K562 (cell line): Measurements from ENCODE around the gene PTP4A2. TPM values are rescaled to one million over a fixed set of nuclear protein-coding genes. Genes with fewer than 3 reads are reported as not detected.

ENCODE experiments used
- CBFA2T3 ChIP-seq: fragments of 450-650 bp; IDR thresholded peaks from 2 replicates; pipeline ENCODE4 v1.6.1; 2017
- CHD1 ChIP-seq: fragments of 200-600 bp; sonication (generic); IDR thresholded peaks from one replicate; pipeline ENCODE4 v1.6.1; 2012; ENCODE audit warnings: mild to moderate bottlenecking, moderate library complexity, low read length, inconsistent platforms
- KDM1A ChIP-seq, 2 experiments: fragments of 450-650 bp; IDR thresholded peaks; 2 replicates each; pipeline ENCODE4 v1.6.1; 2016; ENCODE audit warnings: mild to moderate bottlenecking in 2 of 2
- KLF13 ChIP-seq: fragments of 450-650 bp; IDR thresholded peaks from 2 replicates; pipeline ENCODE4 v1.6.1; 2016; ENCODE audit warnings: missing genetic modification characterization, low read depth, mild to moderate bottlenecking, missing compliant biosample characterization, moderate library complexity, borderline replicate concordance
- NFIX ChIP-seq: fragments of 250-450 bp; sonication (Bioruptor Pico); IDR thresholded peaks from 2 replicates; pipeline ENCODE4 v1.4.0; 2020; ENCODE audit warnings: low read depth, mild to moderate bottlenecking, moderate library complexity
- NR2C1 ChIP-seq, 2 experiments: fragments of 450-650 bp; IDR thresholded peaks; 2 replicates each; pipeline ENCODE4 v1.6.1; 2017; ENCODE audit warnings: mild to moderate bottlenecking in 2 of 2, antibody characterized with exemption in 1 of 2, inconsistent platforms in 1 of 2, missing compliant biosample characterization in 1 of 2, missing genetic modification characterization in 1 of 2
- NR2F6 ChIP-seq: fragments of 450-650 bp; formaldehyde crosslinking; IDR thresholded peaks from 2 replicates; pipeline ENCODE4 v1.4.0; 2020; ENCODE audit warnings: mild to moderate bottlenecking
- SMAD4 ChIP-seq: fragments of 250-450 bp; sonication (Bioruptor Pico); conservative IDR thresholded peaks from 2 replicates; pipeline ENCODE4 v1.8.0; 2021; ENCODE audit warnings: inconsistent platforms, mild to moderate bottlenecking, moderate library complexity
- TAF1 ChIP-seq: IDR thresholded peaks from 2 replicates; pipeline ENCODE4 v1.6.1; 2011; ENCODE audit warnings: mild to moderate bottlenecking, low read length, moderate library complexity; ENCODE audit not compliant: insufficient read depth, control insufficient read depth, severe bottlenecking; ENCODE audit errors: extremely low read depth
- TCF7 ChIP-seq: sonication (generic); IDR thresholded peaks from 2 replicates; pipeline ENCODE4 v1.6.1; 2016; ENCODE audit warnings: antibody characterized with exemption, borderline replicate concordance
- ZEB2 ChIP-seq: fragments of 450-650 bp; IDR thresholded peaks from 2 replicates; pipeline ENCODE4 v1.6.1; 2016
- ZNF134 ChIP-seq: fragments of 250-450 bp; sonication (Bioruptor Pico); conservative IDR thresholded peaks from 2 replicates; pipeline ENCODE4 v1.4.0; 2020
- polyA plus RNA-seq, 8 experiments: library from polyadenylated mRNA; depleted of rRNA in 4 of 8; stranded (reverse) in 5 of 8; unstranded in 3 of 8; fragments of >200 nt; fragmentation: Nextera tagmentation in 2 of 8; fragmentation: Illumina TruSeq in 1 of 8; extraction: Ambion mirVana in 2 of 8; extraction: Trizol in 1 of 8; gene quantifications; 2 replicates each; pipeline versions ENCODE4 v1.2.1 to v1.2.3, GENCODE V29; 2011 to 2014; ENCODE audit warnings: inconsistent platforms in 1 of 8, missing spikeins in 1 of 8
- total RNA-seq, 7 experiments: library from RNA; depleted of rRNA in 6 of 7; stranded (reverse); fragments of >200 nt in 6 of 7; fragmentation: Illumina TruSeq in 2 of 7; extraction: Trizol in 2 of 7; gene quantifications; 2 replicates each; pipeline versions ENCODE4 v1.2.1 to v1.2.3, GENCODE V29; 2011 to 2021; ENCODE audit warnings: low replicate concordance in 1 of 7
- TF ChIP-seq, protein P1 (sequence below): sonication (generic); formaldehyde crosslinking; IDR thresholded peaks from 2 replicates; pipeline ENCODE4 v1.8.1; 2023; ENCODE audit warnings: mild to moderate bottlenecking, missing genetic modification reagents, moderate library complexity
- TF ChIP-seq, protein P2 (sequence below), 2 experiments: IDR thresholded peaks; 2 replicates each; pipeline ENCODE4 v1.6.1; 2012; ENCODE audit warnings: improper control_type of control experiment in 2 of 2, low read depth in 2 of 2, low read length in 2 of 2, borderline replicate concordance in 1 of 2
- TF ChIP-seq, protein P3 (sequence below), 2 experiments: fragments of 200-800 bp in 1 of 2; sonication (Bioruptor generic) in 1 of 2; sonication (generic) in 1 of 2; formaldehyde crosslinking in 1 of 2; IDR thresholded peaks in 1 of 2; conservative IDR thresholded peaks in 1 of 2; 2 replicates each; pipeline versions ENCODE4 v1.5.0 to v1.6.1; 2016 to 2020; ENCODE audit warnings: missing compliant biosample characterization in 1 of 2, missing genetic modification characterization in 1 of 2, missing genetic modification reagents in 1 of 2
- TF ChIP-seq, protein P4 (sequence below): fragments of 200-800 bp; sonication (Bioruptor generic); IDR thresholded peaks from 2 replicates; pipeline ENCODE4 v1.6.1; 2017; ENCODE audit warnings: missing genetic modification characterization, missing compliant biosample characterization
- TF ChIP-seq, protein P5 (sequence below): fragments of 450-650 bp; IDR thresholded peaks from 2 replicates; pipeline ENCODE4 v1.6.1; 2017; ENCODE audit warnings: mild to moderate bottlenecking, moderate library complexity

The PTP4A2 gene
- total and polyA plus RNA-seq, 9 of the 15 experiments (the other 6 are each of a cell fraction or from before 2014, with no cell fraction given), result 197 to 870 (median 480) TPM

DNA sequence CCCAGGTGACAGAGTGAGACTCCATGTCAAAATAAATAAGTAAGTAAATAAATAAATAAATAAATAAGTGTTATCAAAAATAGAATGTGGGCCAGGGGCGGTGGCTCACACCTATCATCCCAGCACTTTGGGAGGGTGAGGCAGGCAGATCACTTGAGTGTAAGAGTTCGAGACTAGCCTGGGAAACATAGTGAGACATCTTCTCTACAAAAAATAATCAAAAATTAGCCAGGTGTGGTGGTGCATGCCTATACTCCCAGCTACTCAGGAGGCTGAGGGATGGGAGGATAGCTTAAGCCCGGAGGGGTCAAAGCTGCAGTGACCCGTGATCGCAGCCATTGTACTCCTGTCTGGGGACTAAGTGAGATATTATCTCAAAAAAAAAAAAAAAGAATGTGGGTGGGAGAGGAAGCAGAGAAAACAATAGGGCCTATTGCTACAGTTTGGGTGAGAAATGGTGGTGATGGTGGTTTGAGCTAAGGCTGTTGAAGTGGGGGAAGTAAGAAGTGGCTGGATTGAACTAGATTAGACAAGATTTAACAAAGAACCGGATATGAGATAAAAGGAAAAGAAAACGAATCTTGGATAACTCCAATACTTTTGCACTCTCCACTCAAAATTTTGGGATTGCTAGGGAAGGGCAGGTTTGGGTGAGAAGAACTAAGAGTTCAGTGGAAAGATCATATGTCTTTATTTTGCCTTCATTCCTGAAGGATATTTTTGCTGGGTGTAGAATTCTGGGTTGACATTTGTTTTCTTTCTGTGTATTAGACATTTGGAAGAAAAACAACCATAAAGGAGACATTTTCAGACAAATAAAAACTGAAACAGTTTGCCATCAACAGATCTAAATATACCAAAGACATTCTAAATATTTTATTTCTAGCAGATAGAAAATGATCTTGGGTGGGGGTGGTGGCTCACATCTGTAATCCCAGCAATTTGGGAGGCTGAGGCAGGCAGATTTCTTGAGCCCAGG lies 65.2 kb downstream of the PTP4A2 start (continued):
- TF ChIP-seq, protein P1, sequence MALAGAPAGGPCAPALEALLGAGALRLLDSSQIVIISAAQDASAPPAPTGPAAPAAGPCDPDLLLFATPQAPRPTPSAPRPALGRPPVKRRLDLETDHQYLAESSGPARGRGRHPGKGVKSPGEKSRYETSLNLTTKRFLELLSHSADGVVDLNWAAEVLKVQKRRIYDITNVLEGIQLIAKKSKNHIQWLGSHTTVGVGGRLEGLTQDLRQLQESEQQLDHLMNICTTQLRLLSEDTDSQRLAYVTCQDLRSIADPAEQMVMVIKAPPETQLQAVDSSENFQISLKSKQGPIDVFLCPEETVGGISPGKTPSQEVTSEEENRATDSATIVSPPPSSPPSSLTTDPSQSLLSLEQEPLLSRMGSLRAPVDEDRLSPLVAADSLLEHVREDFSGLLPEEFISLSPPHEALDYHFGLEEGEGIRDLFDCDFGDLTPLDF, result no peak
- TF ChIP-seq, protein P2, sequence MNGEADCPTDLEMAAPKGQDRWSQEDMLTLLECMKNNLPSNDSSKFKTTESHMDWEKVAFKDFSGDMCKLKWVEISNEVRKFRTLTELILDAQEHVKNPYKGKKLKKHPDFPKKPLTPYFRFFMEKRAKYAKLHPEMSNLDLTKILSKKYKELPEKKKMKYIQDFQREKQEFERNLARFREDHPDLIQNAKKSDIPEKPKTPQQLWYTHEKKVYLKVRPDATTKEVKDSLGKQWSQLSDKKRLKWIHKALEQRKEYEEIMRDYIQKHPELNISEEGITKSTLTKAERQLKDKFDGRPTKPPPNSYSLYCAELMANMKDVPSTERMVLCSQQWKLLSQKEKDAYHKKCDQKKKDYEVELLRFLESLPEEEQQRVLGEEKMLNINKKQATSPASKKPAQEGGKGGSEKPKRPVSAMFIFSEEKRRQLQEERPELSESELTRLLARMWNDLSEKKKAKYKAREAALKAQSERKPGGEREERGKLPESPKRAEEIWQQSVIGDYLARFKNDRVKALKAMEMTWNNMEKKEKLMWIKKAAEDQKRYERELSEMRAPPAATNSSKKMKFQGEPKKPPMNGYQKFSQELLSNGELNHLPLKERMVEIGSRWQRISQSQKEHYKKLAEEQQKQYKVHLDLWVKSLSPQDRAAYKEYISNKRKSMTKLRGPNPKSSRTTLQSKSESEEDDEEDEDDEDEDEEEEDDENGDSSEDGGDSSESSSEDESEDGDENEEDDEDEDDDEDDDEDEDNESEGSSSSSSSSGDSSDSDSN (IDR thresholded peaks at IDR 0.05; ENCODE audit: borderline replicate concordance in 1 of 2, low read depth in 2 of 2, low read length in 2 of 2), result no peak
- TF ChIP-seq CHD1, result no peak
- TF ChIP-seq TAF1, result no peak
- TF ChIP-seq NR2F6, result no peak
- TF ChIP-seq ZNF134 (CRISPR knock-in tag), result peak; percentile 76
- TF ChIP-seq, protein P3, sequence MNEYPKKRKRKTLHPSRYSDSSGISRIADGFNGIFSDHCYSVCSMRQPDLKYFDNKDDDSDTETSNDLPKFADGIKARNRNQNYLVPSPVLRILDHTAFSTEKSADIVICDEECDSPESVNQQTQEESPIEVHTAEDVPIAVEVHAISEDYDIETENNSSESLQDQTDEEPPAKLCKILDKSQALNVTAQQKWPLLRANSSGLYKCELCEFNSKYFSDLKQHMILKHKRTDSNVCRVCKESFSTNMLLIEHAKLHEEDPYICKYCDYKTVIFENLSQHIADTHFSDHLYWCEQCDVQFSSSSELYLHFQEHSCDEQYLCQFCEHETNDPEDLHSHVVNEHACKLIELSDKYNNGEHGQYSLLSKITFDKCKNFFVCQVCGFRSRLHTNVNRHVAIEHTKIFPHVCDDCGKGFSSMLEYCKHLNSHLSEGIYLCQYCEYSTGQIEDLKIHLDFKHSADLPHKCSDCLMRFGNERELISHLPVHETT (CRISPR knock-in tag; conservative IDR thresholded peaks at IDR 0.05 in 1 of 2, IDR thresholded peaks at IDR 0.05 in 1 of 2), result 0 out of 4 replicates have a peak, but pooled peaks of 1 of the 2 experiments have one; percentile 46
- TF ChIP-seq, protein P4, sequence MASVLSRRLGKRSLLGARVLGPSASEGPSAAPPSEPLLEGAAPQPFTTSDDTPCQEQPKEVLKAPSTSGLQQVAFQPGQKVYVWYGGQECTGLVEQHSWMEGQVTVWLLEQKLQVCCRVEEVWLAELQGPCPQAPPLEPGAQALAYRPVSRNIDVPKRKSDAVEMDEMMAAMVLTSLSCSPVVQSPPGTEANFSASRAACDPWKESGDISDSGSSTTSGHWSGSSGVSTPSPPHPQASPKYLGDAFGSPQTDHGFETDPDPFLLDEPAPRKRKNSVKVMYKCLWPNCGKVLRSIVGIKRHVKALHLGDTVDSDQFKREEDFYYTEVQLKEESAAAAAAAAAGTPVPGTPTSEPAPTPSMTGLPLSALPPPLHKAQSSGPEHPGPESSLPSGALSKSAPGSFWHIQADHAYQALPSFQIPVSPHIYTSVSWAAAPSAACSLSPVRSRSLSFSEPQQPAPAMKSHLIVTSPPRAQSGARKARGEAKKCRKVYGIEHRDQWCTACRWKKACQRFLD (CRISPR knock-in tag), result 0 out of 2 replicates have a peak, but pooled peaks have one; percentile 22
- TF ChIP-seq TCF7, result no peak
- TF ChIP-seq NFIX, result no peak
- TF ChIP-seq CBFA2T3, result peak; percentile 40
- TF ChIP-seq KLF13 (tag), result no peak
- 0 out of 4 replicates have a peak, but pooled peaks of 1 of the 2 experiments have one; percentile 6 for TF ChIP-seq KDM1A (IDR thresholded peaks at IDR 0.05)
- TF ChIP-seq NR2C1 (IDR thresholded peaks at IDR 0.05), result peak; percentile 62; the same call in 1 of the 2 replicates
- TF ChIP-seq NR2C1 (tag; IDR thresholded peaks at IDR 0.05), result peak; percentile 71
- TF ChIP-seq SMAD4 (CRISPR knock-in tag), result peak; percentile 70; the same call in 1 of the 2 replicates
- TF ChIP-seq ZEB2, result peak; percentile 45; the same call in 1 of the 2 replicates
- TF ChIP-seq, protein P5, sequence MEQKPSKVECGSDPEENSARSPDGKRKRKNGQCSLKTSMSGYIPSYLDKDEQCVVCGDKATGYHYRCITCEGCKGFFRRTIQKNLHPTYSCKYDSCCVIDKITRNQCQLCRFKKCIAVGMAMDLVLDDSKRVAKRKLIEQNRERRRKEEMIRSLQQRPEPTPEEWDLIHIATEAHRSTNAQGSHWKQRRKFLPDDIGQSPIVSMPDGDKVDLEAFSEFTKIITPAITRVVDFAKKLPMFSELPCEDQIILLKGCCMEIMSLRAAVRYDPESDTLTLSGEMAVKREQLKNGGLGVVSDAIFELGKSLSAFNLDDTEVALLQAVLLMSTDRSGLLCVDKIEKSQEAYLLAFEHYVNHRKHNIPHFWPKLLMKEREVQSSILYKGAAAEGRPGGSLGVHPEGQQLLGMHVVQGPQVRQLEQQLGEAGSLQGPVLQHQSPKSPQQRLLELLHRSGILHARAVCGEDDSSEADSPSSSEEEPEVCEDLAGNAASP, result no peak
